H1 (cell line): ENCODE measurements around the gene CAPS2. TPM values are rescaled to one million over a fixed set of nuclear protein-coding genes. Genes with fewer than 3 reads are reported as not detected.

Source experiments
- CTCF ChIA-PET: fragments of 300-600 bp; sonication (Branson Sonifier 250); formaldehyde crosslinking; loops from one replicate; lab custom pipeline; 2021; ENCODE audit not compliant: partially characterized antibody; lab: Charles Lee
- POLR2A ChIA-PET: fragments of 300-600 bp; sonication (Branson Sonifier 250); formaldehyde crosslinking; loops from one replicate; lab custom pipeline; 2021; ENCODE audit warnings: inconsistent platforms; ENCODE audit not compliant: partially characterized antibody; lab: Charles Lee
- DNase-seq, 2 experiments: peaks; one replicate each; pipeline versions ENCODE4 v3.0.0 to v3.0.0-alpha.2; 2010 to 2022; ENCODE audit warnings: low spot score in 2 of 2, low read depth in 1 of 2, mixed read lengths in 1 of 2
- FAIRE-seq: peaks from 2 replicates; lab custom pipeline; 2011; peaks lifted over from hg19 to GRCh38; lab: Jason Lieb, UNC
- H2AFZ ChIP-seq: 2 replicates; pipeline ENCODE4 v1.8.1; 2012; ENCODE audit warnings: low read length, inconsistent platforms
- H2AK5ac ChIP-seq: 2 replicates; pipeline ENCODE4 v1.6.1; 2013; ENCODE audit warnings: low read depth, low read length
- H2BK120ac ChIP-seq: replicated peaks from 2 replicates; pipeline ENCODE3; 2013; ENCODE audit warnings: low read depth, low read length, inconsistent platforms
- H2BK12ac ChIP-seq: 2 replicates; pipeline ENCODE4 v1.6.1; 2013; ENCODE audit warnings: low read depth, low read length
- H2BK15ac ChIP-seq: 2 replicates; pipeline ENCODE4 v1.6.1; 2013; ENCODE audit warnings: low read length
- H2BK20ac ChIP-seq: 2 replicates; pipeline ENCODE4 v1.6.1; 2013; ENCODE audit warnings: low read length
- H2BK5ac ChIP-seq: 2 replicates; pipeline ENCODE4 v1.6.1; 2013; ENCODE audit warnings: low read depth, low read length
- H3K14ac ChIP-seq: 2 replicates; pipeline ENCODE4 v1.6.1; 2013; ENCODE audit warnings: inconsistent platforms; ENCODE audit not compliant: insufficient read length
- H3K18ac ChIP-seq: 2 replicates; pipeline ENCODE4 v1.6.1; 2013; ENCODE audit warnings: low read length; ENCODE audit errors: extremely low read depth
- H3K23ac ChIP-seq: 2 replicates; pipeline ENCODE4 v1.6.1; 2013; ENCODE audit warnings: inconsistent platforms; ENCODE audit not compliant: insufficient read length
- H3K23me2 ChIP-seq: 2 replicates; pipeline ENCODE4 v1.6.1; 2013; ENCODE audit warnings: low read depth, low read length
- H3K27ac ChIP-seq: 2 replicates; pipeline ENCODE4 v1.6.1; 2011; ENCODE audit warnings: low read depth, low read length, inconsistent platforms
- H3K27me3 ChIP-seq, 4 experiments: replicated peaks in 1 of 4; 1 replicate in 1 of 4; 2 replicates in 3 of 4; pipeline versions ENCODE4 v1.6.1 to v1.8.1; 2011 to 2013; ENCODE audit warnings: low read length in 3 of 4, mild to moderate bottlenecking in 3 of 4, inconsistent platforms in 2 of 4, mixed read lengths in 2 of 4, moderate library complexity in 1 of 4; ENCODE audit not compliant: control insufficient read depth in 3 of 4, insufficient read depth in 3 of 4; ENCODE audit errors: extremely low read depth in 1 of 4
- H3K36me3 ChIP-seq, 4 experiments: 2 replicates each; pipeline versions ENCODE4 v1.6.1 to v1.8.1; 2011 to 2013; ENCODE audit warnings: mild to moderate bottlenecking in 4 of 4, low read length in 3 of 4, moderate library complexity in 2 of 4, control low read depth in 1 of 4, inconsistent platforms in 1 of 4; ENCODE audit not compliant: insufficient read depth in 4 of 4, control insufficient read depth in 2 of 4
- H3K4ac ChIP-seq: replicated peaks from 2 replicates; pipeline ENCODE3; 2013; ENCODE audit warnings: low read length, low read depth, mixed read lengths, inconsistent platforms; ENCODE audit not compliant: insufficient read length
- H3K4me1 ChIP-seq, 4 experiments: replicated peaks in 1 of 4; 1 replicate in 1 of 4; 2 replicates in 3 of 4; pipeline versions ENCODE4 v1.6.1 to v1.8.1; 2011 to 2013; ENCODE audit warnings: low read length in 3 of 4, inconsistent platforms in 2 of 4, mixed read lengths in 1 of 4; ENCODE audit not compliant: insufficient read depth in 4 of 4, control insufficient read depth in 3 of 4
- H3K4me2 ChIP-seq, 2 experiments: 2 replicates each; pipeline versions ENCODE4 v1.6.1 to v1.8.1; 2011 to 2013; ENCODE audit warnings: low read depth in 2 of 2, low read length in 2 of 2, control low read depth in 1 of 2, inconsistent platforms in 1 of 2, mild to moderate bottlenecking in 1 of 2; ENCODE audit not compliant: insufficient read depth in 1 of 2
- H3K4me3 ChIP-seq, 4 experiments: fragments of 200-600, 300-600 bp in 1 of 4; sonication (generic), shearing (Covaris generic), sonication (Bioruptor Twin) in 1 of 4; 2 replicates each; pipeline versions ENCODE4 v1.5.1 to v1.8.1; 2011 to 2016; ENCODE audit warnings: low read length in 4 of 4, low read depth in 3 of 4, control low read depth in 2 of 4, inconsistent platforms in 2 of 4, mild to moderate bottlenecking in 2 of 4, mixed read lengths in 1 of 4, moderate library complexity in 1 of 4; ENCODE audit not compliant: insufficient read depth in 2 of 4; ENCODE audit errors: extremely low read depth in 1 of 4
- H3K56ac ChIP-seq: replicated peaks from 2 replicates; pipeline ENCODE3; 2013; ENCODE audit warnings: low read depth, mild to moderate bottlenecking, mixed read lengths, low read length, inconsistent platforms; ENCODE audit not compliant: insufficient read length
- H3K79me1 ChIP-seq: 2 replicates; pipeline ENCODE4 v1.6.1; 2013; ENCODE audit warnings: low read depth, low read length, control low read depth
- H3K79me2 ChIP-seq, 2 experiments: 2 replicates each; pipeline versions ENCODE4 v1.6.1 to v1.8.1; 2012 to 2013; ENCODE audit warnings: low read length in 2 of 2, mild to moderate bottlenecking in 2 of 2, inconsistent platforms in 1 of 2; ENCODE audit not compliant: insufficient read depth in 2 of 2, control insufficient read depth in 1 of 2
- H3K9ac ChIP-seq, 4 experiments: replicated peaks in 1 of 4; 1 replicate in 1 of 4; 2 replicates in 3 of 4; pipeline versions ENCODE4 v1.6.1 to v1.8.1; 2011 to 2013; ENCODE audit warnings: low read depth in 3 of 4, low read length in 3 of 4, control low read depth in 2 of 4, mild to moderate bottlenecking in 2 of 4, moderate library complexity in 2 of 4, inconsistent platforms in 1 of 4; ENCODE audit errors: extremely low read depth in 1 of 4
- H3K9me3 ChIP-seq, 2 experiments: 2 replicates each; pipeline versions ENCODE4 v1.6.1 to v1.8.1; 2012 to 2013; ENCODE audit warnings: mild to moderate bottlenecking in 2 of 2, moderate library complexity in 2 of 2, control low read depth in 1 of 2, inconsistent platforms in 1 of 2, low read depth in 1 of 2, low read length in 1 of 2, mixed read lengths in 1 of 2; ENCODE audit not compliant: insufficient read depth in 2 of 2
- H4K20me1 ChIP-seq, 2 experiments: replicated peaks in 1 of 2; 2 replicates each; pipeline versions ENCODE3 to v1.8.1; 2011 to 2013; ENCODE audit warnings: inconsistent platforms in 2 of 2, low read length in 2 of 2, mild to moderate bottlenecking in 1 of 2; ENCODE audit not compliant: insufficient read depth in 2 of 2, control insufficient read depth in 1 of 2
- H4K5ac ChIP-seq: 2 replicates; pipeline ENCODE4 v1.6.1; 2013; ENCODE audit warnings: low read length, low read depth, mixed read lengths, inconsistent platforms; ENCODE audit not compliant: insufficient read length
- H4K8ac ChIP-seq: 2 replicates; pipeline ENCODE4 v1.8.0; 2013; ENCODE audit warnings: mild to moderate bottlenecking, moderate library complexity, low read length, inconsistent platforms; ENCODE audit not compliant: insufficient read depth; ENCODE audit errors: extremely low read depth
- H4K91ac ChIP-seq: replicated peaks from 2 replicates; pipeline ENCODE3; 2013; ENCODE audit warnings: low read length, mixed read lengths, inconsistent platforms; ENCODE audit not compliant: insufficient read length
- BRCA1 ChIP-seq: IDR thresholded peaks from 2 replicates; pipeline ENCODE4 v1.6.1; 2012; ENCODE audit warnings: low read depth, low read length, improper control_type of control experiment
- EGR1 ChIP-seq: IDR thresholded peaks from 2 replicates; pipeline ENCODE4 v1.6.1; 2011; ENCODE audit warnings: low read depth, low read length, borderline replicate concordance
- JUND ChIP-seq: IDR thresholded peaks from 2 replicates; pipeline ENCODE4 v1.6.1; 2011; ENCODE audit warnings: mild to moderate bottlenecking, improper control_type of control experiment, low read length
- SIN3A ChIP-seq, 2 experiments: IDR thresholded peaks in 1 of 2; conservative IDR thresholded peaks in 1 of 2; 2 replicates each; pipeline ENCODE4 v1.6.1; 2011 to 2012; ENCODE audit warnings: low read length in 2 of 2, improper control_type of control experiment in 1 of 2, low read depth in 1 of 2, mild to moderate bottlenecking in 1 of 2
- ZNF274 ChIP-seq: IDR thresholded peaks from 2 replicates; pipeline ENCODE4 v1.7.0; 2012; ENCODE audit warnings: low read length, borderline replicate concordance; ENCODE audit errors: extremely low read depth
- WGBS, 2 experiments: shearing (Covaris generic) in 1 of 2; methylation state at CpG; one replicate each; pipeline versions ENCODE4 v1.1.6 to v1.1.7; 2013 to 2015; ENCODE audit warnings: low lambda C conversion rate in 2 of 2, mixed read lengths in 2 of 2, inconsistent platforms in 1 of 2, low coverage in 1 of 2, missing lambda C conversion rate in 1 of 2; ENCODE audit not compliant: insufficient replicate concordance in 2 of 2, insufficient coverage in 1 of 2, insufficient read length in 1 of 2; ENCODE audit errors: extremely low coverage in 1 of 2, missing lambda C conversion rate in 1 of 2; 5-methylcytosine and 5-hydroxymethylcytosine counted together
- polyA plus RNA-seq, 7 experiments: library from polyadenylated mRNA; depleted of rRNA in 3 of 7; stranded (reverse) in 5 of 7; unstranded in 2 of 7; fragments of >200 nt in 5 of 7; fragments of 200-250 nt in 2 of 7; gene quantifications; 1 replicate in 5 of 7; 2 replicates in 1 of 7; 4 replicates in 1 of 7; pipeline versions ENCODE4 v1.2.1 to v1.2.3, GENCODE V29; 2011 to 2013; ENCODE audit warnings: missing spikeins in 2 of 7, mixed read lengths in 2 of 7
- total RNA-seq: library from RNA; stranded (reverse); fragmentation: NEBNext Ultra II Directional; extraction: Animal tissue kit (Norgen Biotek cat#: 25700); gene quantifications from 2 replicates; pipeline ENCODE4 v1.2.1, GENCODE V29; 2021

Gene CAPS2
- total and polyA plus RNA-seq, 2 of the 8 experiments (the other 6 are each of a cell fraction or from before 2014, with no cell fraction given), result 2.3 to 3.8 TPM

- no peak overlapping the region for H3K56ac ChIP-seq
- no peaks in the 10 kb centered on the region for H3K36me3 ChIP-seq
- no peak overlapping the region for H2BK15ac ChIP-seq
- H2BK5ac ChIP-seq, result no peak overlapping the region
- H3K4me2 ChIP-seq, result no peak overlapping the region
- no peak overlapping the region for H3K14ac ChIP-seq
- ChIA-PET CTCF (no interaction called here), POLR2A (interaction anchor here (1.0 kb wide), 1 partner anchor 14 kb away, joined by 3 read pairs; no protein-coding TSS in a partner anchor)
- TF ChIP-seq JUND (no peak), EGR1 (no peak), BRCA1 (no peak), ZNF274 (no peak), SIN3A (conservative IDR thresholded peaks at IDR 0.05 in 1 of 2, IDR thresholded peaks at IDR 0.05 in 1 of 2; ENCODE audit: low read depth in 1 of 2, low read length in 2 of 2) (no peak)
- H3K4me3 ChIP-seq, result no peak overlapping the region
- no peak overlapping the region for H4K8ac ChIP-seq
- H3K79me2 ChIP-seq, result no peaks in the 10 kb centered on the region
- H3K9ac ChIP-seq, result no peak overlapping the region
- H3K18ac ChIP-seq, result no peak overlapping the region
- no peak overlapping the region for H2AFZ ChIP-seq
- WGBS, 2 experiments, result 75% methylated on average over 3 of the region's 3 CpGs; no CpG with 5 or more reads in 1 of the 2 experiments
- no peak for FAIRE-seq
- H3K23ac ChIP-seq, result no peak overlapping the region
- no peaks in the 10 kb centered on the region for H3K9me3 ChIP-seq
- no peaks in the 10 kb centered on the region for H3K79me1 ChIP-seq
- H2BK20ac ChIP-seq, result no peak overlapping the region
- no peak overlapping the region for H4K5ac ChIP-seq
- no peaks in the 10 kb centered on the region for H3K4me1 ChIP-seq
- H2BK120ac ChIP-seq, result no peak overlapping the region
- H3K4ac ChIP-seq, result no peak overlapping the region
- H3K23me2 ChIP-seq, result no peaks in the 10 kb centered on the region
- no peak for DNase-seq
- no peaks in the 10 kb centered on the region for H4K20me1 ChIP-seq
- no peak overlapping the region for H3K27ac ChIP-seq
- no peak overlapping the region for H2BK12ac ChIP-seq
- H2AK5ac ChIP-seq, result no peak overlapping the region
- H4K91ac ChIP-seq, result no peak overlapping the region
- H3K27me3 ChIP-seq, result no peaks in the 10 kb centered on the region
These were observed 18.8 kb downstream of the CAPS2 start for GRCh38 chr12:75311369-75311768.
